Smooth muscle cell (in vitro differentiated cells): Measurements from ENCODE around the gene MAGEA4. TPM values are rescaled to one million over a fixed set of nuclear protein-coding genes. Genes with fewer than 3 reads are reported as not detected.

Experiments
- DNase-seq: peaks from one replicate; lab custom pipeline; 2025; ENCODE audit not compliant: unreplicated experiment; lab: John Stamatoyannopoulos, UW
- H2AFZ ChIP-seq: fragments of 200-600 bp; sonication (generic); 2 replicates; pipeline ENCODE4 v1.6.0; 2016; ENCODE audit warnings: antibody characterized with exemption, low read depth, mild to moderate bottlenecking
- H3F3A ChIP-seq: fragments of 200-600 bp; sonication (generic); 2 replicates; pipeline ENCODE4 v1.6.0; 2017; ENCODE audit warnings: antibody characterized with exemption, low read depth
- H3K27ac ChIP-seq: fragments of 200-600 bp; sonication (generic); 2 replicates; pipeline ENCODE4 v1.5.1; 2016; ENCODE audit warnings: low read depth, mild to moderate bottlenecking
- H3K27me3 ChIP-seq: fragments of 200-600 bp; sonication (generic); 2 replicates; pipeline ENCODE4 v1.6.1; 2016; ENCODE audit warnings: low read depth, mild to moderate bottlenecking
- H3K36me3 ChIP-seq: fragments of 200-600 bp; sonication (generic); 2 replicates; pipeline ENCODE4 v1.5.1; 2016; ENCODE audit warnings: low read depth
- H3K4me1 ChIP-seq: fragments of 200-600 bp; sonication (generic); 2 replicates; pipeline ENCODE4 v1.5.1; 2016; ENCODE audit warnings: low read depth
- H3K4me2 ChIP-seq: fragments of 200-600 bp; sonication (generic); 2 replicates; pipeline ENCODE4 v1.6.0; 2016; ENCODE audit warnings: mild to moderate bottlenecking
- H3K4me3 ChIP-seq: fragments of 200-600 bp; sonication (generic); 2 replicates; pipeline ENCODE4 v1.5.1; 2016; ENCODE audit warnings: mild to moderate bottlenecking
- H3K79me2 ChIP-seq: fragments of 200-600 bp; sonication (generic); 2 replicates; pipeline ENCODE4 v1.6.0; 2016; ENCODE audit warnings: low read depth, mild to moderate bottlenecking
- H3K9ac ChIP-seq: fragments of 200-600 bp; sonication (generic); 2 replicates; pipeline ENCODE4 v1.6.0; 2016; ENCODE audit warnings: low read depth
- H3K9me3 ChIP-seq: fragments of 200-600 bp; sonication (generic); replicated peaks from 2 replicates; pipeline ENCODE4 v1.5.1; 2016; ENCODE audit warnings: low read depth
- H4K20me1 ChIP-seq: fragments of 200-600 bp; sonication (generic); 2 replicates; pipeline ENCODE4 v1.6.0; 2016; ENCODE audit warnings: low read depth
- CTCF ChIP-seq: fragments of 200-600 bp; sonication (generic); IDR thresholded peaks from 2 replicates; pipeline ENCODE4 v1.5.1; 2017; ENCODE audit warnings: borderline replicate concordance, mild to moderate bottlenecking, antibody characterized with exemption; ENCODE audit not compliant: insufficient read depth, poor library complexity, severe bottlenecking
- WGBS: methylation state at CpG from one replicate; pipeline ENCODE4 v1.1.7; 2016; ENCODE audit warnings: low lambda C conversion rate; 5-methylcytosine and 5-hydroxymethylcytosine counted together
- polyA plus RNA-seq: library from polyadenylated mRNA; unstranded; fragments of >200 nt; fragmentation: Nextera tagmentation; extraction: Ambion mirVana; gene quantifications from 2 replicates; pipeline ENCODE4 v1.2.1, GENCODE V29; 2016
- total RNA-seq: library from RNA; depleted of rRNA; stranded (reverse); fragments of >200 nt; gene quantifications from 2 replicates; pipeline ENCODE4 v1.2.3, GENCODE V29; 2014

The MAGEA4 gene
- total and polyA plus RNA-seq, 2 experiments from 2014 or later: not detected

GRCh38 chrX:151921866-151922265 is 9.2 kb downstream of the MAGEA4 start:
- DNase-seq: no peak
- H3K27ac ChIP-seq: no peak overlapping the region
- no peaks in the 10 kb centered on the region for H3K4me1 ChIP-seq
- TF ChIP-seq CTCF: no peak
- H3K4me3 ChIP-seq: no peak overlapping the region
- H4K20me1 ChIP-seq: no peaks in the 10 kb centered on the region
- H3F3A ChIP-seq: no peaks in the 10 kb centered on the region
- no peaks in the 10 kb centered on the region for H3K9me3 ChIP-seq
- no peaks in the 10 kb centered on the region for H3K27me3 ChIP-seq
- no peak overlapping the region for H3K4me2 ChIP-seq
- H3K36me3 ChIP-seq: no peaks in the 10 kb centered on the region
- 78% methylated on average over 5 of the region's 5 CpGs for WGBS
- H2AFZ ChIP-seq: no peak overlapping the region
- no peaks in the 10 kb centered on the region for H3K79me2 ChIP-seq
- no peak overlapping the region for H3K9ac ChIP-seq

GRCh38 chrX:151922692-151923091 is 10.0 kb downstream of the MAGEA4 start:
- H3F3A ChIP-seq: no peaks in the 10 kb centered on the region
- H2AFZ ChIP-seq: no peak overlapping the region
- H3K27me3 ChIP-seq: no peaks in the 10 kb centered on the region
- no peak for TF ChIP-seq CTCF
- H3K36me3 ChIP-seq: no peaks in the 10 kb centered on the region
- 89% methylated on average over 5 of the region's 5 CpGs for WGBS
- H3K27ac ChIP-seq: no peak overlapping the region
- no peaks in the 10 kb centered on the region for H3K79me2 ChIP-seq
- H3K4me3 ChIP-seq: no peak overlapping the region
- H3K9me3 ChIP-seq: no peaks in the 10 kb centered on the region
- H3K4me2 ChIP-seq: no peak overlapping the region
- H3K9ac ChIP-seq: no peak overlapping the region
- no peak for DNase-seq
- H4K20me1 ChIP-seq: no peaks in the 10 kb centered on the region
- H3K4me1 ChIP-seq: no peaks in the 10 kb centered on the region

- H2AFZ ChIP-seq: no peak overlapping the region
- no peak for TF ChIP-seq CTCF
- H3K79me2 ChIP-seq: no peaks in the 10 kb centered on the region
- H4K20me1 ChIP-seq: no peaks in the 10 kb centered on the region
- no peaks in the 10 kb centered on the region for H3F3A ChIP-seq
- H3K9me3 ChIP-seq: no peaks in the 10 kb centered on the region
- no peak for DNase-seq
- H3K36me3 ChIP-seq: no peaks in the 10 kb centered on the region
- H3K4me1 ChIP-seq: no peaks in the 10 kb centered on the region
- 91% methylated on average over 6 of the region's 6 CpGs for WGBS
- H3K4me3 ChIP-seq: no peak overlapping the region
- H3K9ac ChIP-seq: no peak overlapping the region
- H3K4me2 ChIP-seq: no peak overlapping the region
- H3K27me3 ChIP-seq: no peaks in the 10 kb centered on the region
- no peak overlapping the region for H3K27ac ChIP-seq
Observed at GRCh38 chrX:151923648-151924047, 11.0 kb downstream of the MAGEA4 start.

- H3K9me3 ChIP-seq: no peaks in the 10 kb centered on the region
- no peaks in the 10 kb centered on the region for H3K36me3 ChIP-seq
- H3K79me2 ChIP-seq: no peaks in the 10 kb centered on the region
- no peak for DNase-seq
- H4K20me1 ChIP-seq: no peaks in the 10 kb centered on the region
- H3F3A ChIP-seq: no peaks in the 10 kb centered on the region
- no peaks in the 10 kb centered on the region for H3K4me1 ChIP-seq
- WGBS: 65% methylated on average over 4 of the region's 4 CpGs
- H2AFZ ChIP-seq: no peak overlapping the region
- H3K4me3 ChIP-seq: no peak overlapping the region
- no peak overlapping the region for H3K27ac ChIP-seq
- no peaks in the 10 kb centered on the region for H3K27me3 ChIP-seq
- no peak for TF ChIP-seq CTCF
- H3K9ac ChIP-seq: no peak overlapping the region
- H3K4me2 ChIP-seq: no peak overlapping the region
Observed at GRCh38 chrX:151929126-151929525, 16.4 kb downstream of the MAGEA4 start.
